OCI-LY3 (cell line): ENCODE measurements around the gene USP1.

Experiments
- EZH2phosphoT487 ChIP-seq: fragments of 200-600 bp; shearing (Covaris generic); IDR thresholded peaks from 2 replicates; pipeline ENCODE4 v1.6.1; 2018; ENCODE audit warnings: antibody characterized with exemption, mixed run types, low read depth
- TF ChIP-seq, protein P1 (sequence below): fragments of 200-600, 300-600 bp; sonication (generic); IDR thresholded peaks from 2 replicates; pipeline ENCODE4 v1.5.1; 2014; ENCODE audit warnings: antibody characterized with exemption, low read length, low read depth

DNA sequence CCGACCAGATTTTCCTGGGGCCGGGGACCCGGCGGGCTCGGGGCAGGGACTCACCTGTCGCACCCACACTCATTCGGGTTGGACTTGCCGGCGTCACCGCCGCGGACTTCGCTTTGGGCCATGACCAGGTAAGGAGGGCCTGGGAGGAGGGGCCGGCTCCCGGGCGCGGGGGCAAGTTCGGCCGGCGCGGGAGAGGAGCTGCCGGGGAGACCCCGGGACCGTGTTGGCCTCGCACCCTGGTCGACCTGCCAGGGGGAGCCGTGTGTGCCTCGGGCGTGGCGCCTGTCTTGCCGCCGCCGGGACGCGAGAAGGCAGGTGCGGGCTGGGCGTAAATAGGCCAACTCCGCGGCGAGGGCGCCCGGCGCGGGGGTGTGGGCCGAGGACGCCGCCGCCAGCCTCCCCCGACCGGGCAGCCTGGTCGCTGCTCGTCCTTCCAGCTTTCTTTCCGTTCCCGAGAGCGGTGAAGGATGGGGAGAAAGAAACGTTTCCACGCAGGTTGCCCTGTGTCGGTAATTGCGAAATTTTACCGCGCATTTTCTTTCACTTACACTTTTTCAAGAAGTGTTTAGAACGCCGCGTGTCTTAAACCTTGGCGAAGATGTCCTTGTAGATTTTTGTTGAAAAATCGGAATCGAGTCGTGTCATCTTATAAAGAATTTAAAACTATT lies 558 bp downstream of the USP1 start:
- no peak for TF ChIP-seq EZH2phosphoT487
- TF ChIP-seq, protein P1, sequence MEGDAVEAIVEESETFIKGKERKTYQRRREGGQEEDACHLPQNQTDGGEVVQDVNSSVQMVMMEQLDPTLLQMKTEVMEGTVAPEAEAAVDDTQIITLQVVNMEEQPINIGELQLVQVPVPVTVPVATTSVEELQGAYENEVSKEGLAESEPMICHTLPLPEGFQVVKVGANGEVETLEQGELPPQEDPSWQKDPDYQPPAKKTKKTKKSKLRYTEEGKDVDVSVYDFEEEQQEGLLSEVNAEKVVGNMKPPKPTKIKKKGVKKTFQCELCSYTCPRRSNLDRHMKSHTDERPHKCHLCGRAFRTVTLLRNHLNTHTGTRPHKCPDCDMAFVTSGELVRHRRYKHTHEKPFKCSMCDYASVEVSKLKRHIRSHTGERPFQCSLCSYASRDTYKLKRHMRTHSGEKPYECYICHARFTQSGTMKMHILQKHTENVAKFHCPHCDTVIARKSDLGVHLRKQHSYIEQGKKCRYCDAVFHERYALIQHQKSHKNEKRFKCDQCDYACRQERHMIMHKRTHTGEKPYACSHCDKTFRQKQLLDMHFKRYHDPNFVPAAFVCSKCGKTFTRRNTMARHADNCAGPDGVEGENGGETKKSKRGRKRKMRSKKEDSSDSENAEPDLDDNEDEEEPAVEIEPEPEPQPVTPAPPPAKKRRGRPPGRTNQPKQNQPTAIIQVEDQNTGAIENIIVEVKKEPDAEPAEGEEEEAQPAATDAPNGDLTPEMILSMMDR = no peak
